CD8-positive, alpha-beta memory T cell (primary cell): Measurements from ENCODE around the gene LTB4R. TPM values are rescaled to one million over a fixed set of nuclear protein-coding genes. Genes with fewer than 3 reads are reported as not detected.

Source experiments
- CTCF ChIA-PET: fragments of 350-600 bp; sonication (Branson Sonifier 250); formaldehyde crosslinking; loops from one replicate; lab custom pipeline; 2021; ENCODE audit warnings: antibody characterized with exemption; lab: Charles Lee
- POLR2A ChIA-PET: fragments of 350-600 bp; sonication (Branson Sonifier 250); formaldehyde crosslinking; loops from one replicate; lab custom pipeline; 2021; ENCODE audit warnings: antibody characterized with exemption; lab: Charles Lee
- DNase-seq, 5 donors: peaks; one replicate each; pipeline versions ENCODE4 v3.0.0 to v3.0.0-alpha.2; 2020 to 2022; ENCODE audit warnings: mixed read lengths in 1 of 5
- H3K27ac ChIP-seq: one replicate; pipeline ENCODE4 v1.7.0; 2013; ENCODE audit warnings: low read depth, mild to moderate bottlenecking, low read length, moderate library complexity
- H3K27me3 ChIP-seq: 2 replicates; pipeline ENCODE4 v1.7.0; 2013; ENCODE audit warnings: low read length, mild to moderate bottlenecking; ENCODE audit not compliant: insufficient read depth, poor library complexity, severe bottlenecking
- H3K36me3 ChIP-seq: 2 replicates; pipeline ENCODE4 v1.7.0; 2013; ENCODE audit warnings: mild to moderate bottlenecking, low read length, moderate library complexity; ENCODE audit not compliant: insufficient read depth
- H3K4me1 ChIP-seq: 2 replicates; pipeline ENCODE4 v1.7.0; 2013; ENCODE audit warnings: mild to moderate bottlenecking, low read length, moderate library complexity; ENCODE audit not compliant: insufficient read depth
- H3K4me3 ChIP-seq: 2 replicates; pipeline ENCODE4 v1.7.0; 2013; ENCODE audit warnings: mild to moderate bottlenecking, low read length
- H3K9me3 ChIP-seq: 2 replicates; pipeline ENCODE4 v1.7.0; 2013; ENCODE audit warnings: mild to moderate bottlenecking, low read length
- H3K27ac Mint-ChIP-seq, 8 donors: one replicate each; pipeline ENCODE4 v1.8.0; 2020 to 2021; ENCODE audit warnings: mixed read lengths in 8 of 8, mild to moderate bottlenecking in 6 of 8, inconsistent platforms in 3 of 8, moderate library complexity in 3 of 8
- H3K27me3 Mint-ChIP-seq, 2 donors: one replicate each; pipeline ENCODE4 v1.8.0; 2020 to 2021; ENCODE audit warnings: mixed read lengths in 2 of 2, mild to moderate bottlenecking in 1 of 2, moderate library complexity in 1 of 2
- H3K36me3 Mint-ChIP-seq, 3 donors: one replicate each; pipeline ENCODE4 v1.8.0; 2020 to 2021; ENCODE audit warnings: mixed read lengths in 3 of 3, inconsistent platforms in 1 of 3, mild to moderate bottlenecking in 1 of 3
- H3K4me1 Mint-ChIP-seq, 3 donors: one replicate each; pipeline ENCODE4 v1.8.0; 2020 to 2021; ENCODE audit warnings: mixed read lengths in 3 of 3, inconsistent platforms in 1 of 3, mild to moderate bottlenecking in 1 of 3
- H3K4me3 Mint-ChIP-seq, 7 donors: one replicate each; pipeline ENCODE4 v1.8.0; 2020 to 2021; ENCODE audit warnings: mixed read lengths in 7 of 7, mild to moderate bottlenecking in 6 of 7, moderate library complexity in 4 of 7, inconsistent platforms in 2 of 7
- H3K9me3 Mint-ChIP-seq, 5 donors: one replicate each; pipeline ENCODE4 v1.8.0; 2020 to 2022; ENCODE audit warnings: mixed read lengths in 5 of 5, mild to moderate bottlenecking in 3 of 5, moderate library complexity in 2 of 5, inconsistent platforms in 1 of 5
- polyA plus RNA-seq: library from polyadenylated mRNA; unstranded; fragments of 300-500 nt; fragmentation: Illumina TruSeq; gene quantifications from one replicate; pipeline ENCODE4 v1.2.3, GENCODE V29; 2021
- total RNA-seq, 2 experiments: library from RNA; stranded (reverse); gene quantifications; one replicate each; pipeline ENCODE4 v1.2.3, GENCODE V29; 2021

The LTB4R gene
- total and polyA plus RNA-seq, 3 experiments from 2014 or later, result 9.8 to 12.3 (median 10.3) TPM

GRCh38 chr14:24307575-24308341 lies 3.5 kb upstream of the LTB4R start, which contains the start of gene CIDEB:
CIDEB (minus strand) TSS chr14:24307977; CDS start chr14:24307858, 119 bp downstream.
- Histone ChIP-seq H3K27ac (no peak within 1 kb of the TSS), H3K4me1 (peaks cover 40% of the 10 kb centered on the region), H3K36me3 (peaks cover 41% of the 10 kb centered on the region), H3K4me3 (no peak within 1 kb of the TSS), H3K27me3 (no peaks in the 10 kb centered on the region), H3K9me3 (no peaks in the 10 kb centered on the region)
- H3K4me1 Mint-ChIP-seq, result peaks cover 38 to 47% (median 40%) of the 10 kb centered on the region in 3 donors
- H3K27ac Mint-ChIP-seq, result peak within 1 kb of the TSS; percentile 6 to 96 (median 91)
- peaks cover 3 to 56% (median 22%) of the 10 kb centered on the region in 3 donors for H3K36me3 Mint-ChIP-seq
- H3K4me3 Mint-ChIP-seq, result peak within 1 kb of the TSS in 4 of 7 donors; percentile 22 to 74 (median 29)
- ChIA-PET POLR2A (interaction anchor here (1.1 to 1.4 kb wide), 4 partner anchors 22 to 122 kb away, joined by 3 to 6 read pairs (median 4); partner anchors contain the start of genes CBLN3, KHNYN, MDP1 and TINF2), CTCF (interaction anchor here (0.7 to 17.7 kb wide), 29 partner anchors 8 to 250 kb away, joined by 3 to 265 read pairs (median 4); partner anchors contain the start of genes ADCY4, CBLN3, CHMP4A and DCAF11)
- peak; percentile 38 to 71 (median 45) for DNase-seq
- H3K27me3 Mint-ChIP-seq, result no peaks in the 10 kb centered on the region
- no peaks in the 10 kb centered on the region for H3K9me3 Mint-ChIP-seq

GRCh38 chr14:24308342-24309124 lies 2.8 kb upstream of the LTB4R start:
- H3K27me3 Mint-ChIP-seq, result peaks cover 0 to 2% of the 10 kb centered on the region in 2 donors
- ChIA-PET CTCF (interaction anchor here (0.6 to 17.7 kb wide), 30 partner anchors 8 to 194 kb away, joined by 3 to 265 read pairs (median 4); partner anchors contain the start of genes ADCY4, CBLN3, CHMP4A and DCAF11), POLR2A (interaction anchor here (1.1 to 1.4 kb wide), 3 partner anchors 66 to 121 kb away, joined by 4 to 6 read pairs (median 5); partner anchors contain the start of genes CBLN3, KHNYN, MDP1 and TINF2)
- Histone ChIP-seq H3K36me3 (peaks cover 33% of the 10 kb centered on the region), H3K4me1 (peaks cover 48% of the 10 kb centered on the region), H3K9me3 (no peaks in the 10 kb centered on the region), H3K4me3 (no peak overlapping the region), H3K27me3 (no peaks in the 10 kb centered on the region), H3K27ac (no peak overlapping the region)
- DNase-seq, result no peak
- H3K27ac Mint-ChIP-seq, result peak overlapping the region; percentile 84 to 96 (median 91)
- peaks cover 46 to 54% (median 47%) of the 10 kb centered on the region in 3 donors for H3K4me1 Mint-ChIP-seq
- peaks cover 0 to 49% (median 22%) of the 10 kb centered on the region in 3 donors for H3K36me3 Mint-ChIP-seq
- no peaks in the 10 kb centered on the region for H3K9me3 Mint-ChIP-seq
- H3K4me3 Mint-ChIP-seq, result peak overlapping the region in 4 of 7 donors; percentile 25 to 48 (median 29)

GRCh38 chr14:24309538-24310264 lies 1.6 kb upstream of the LTB4R start, which contains the start of gene LTB4R2:
LTB4R2 (plus strand) TSS chr14:24310140; CDS start chr14:24310665, 525 bp downstream.
- ChIA-PET POLR2A (interaction anchor here (1.5 to 3.5 kb wide), 6 partner anchors 10 to 121 kb away, joined by 3 to 26 read pairs (median 12); partner anchors contain the start of genes CBLN3, DHRS1, KHNYN and NOP9), CTCF (interaction anchor here (0.9 to 17.7 kb wide), 17 partner anchors 9 to 251 kb away, joined by 3 to 265 read pairs (median 7); partner anchors contain the start of genes ADCY4, CBLN3, CHMP4A and DHRS1)
- Histone ChIP-seq H3K27ac (peak within 1 kb of the TSS; percentile 69), H3K4me3 (peak within 1 kb of the TSS; percentile 58), H3K36me3 (peaks cover 22% of the 10 kb centered on the region), H3K9me3 (no peaks in the 10 kb centered on the region), H3K27me3 (no peaks in the 10 kb centered on the region), H3K4me1 (peaks cover 59% of the 10 kb centered on the region)
- peak within 1 kb of the TSS; percentile 79 to 88 (median 84) for H3K4me3 Mint-ChIP-seq
- peak within 1 kb of the TSS; percentile 89 to 98 (median 96) for H3K27ac Mint-ChIP-seq
- no peaks in the 10 kb centered on the region for H3K9me3 Mint-ChIP-seq
- peaks cover 0 to 37% (median 16%) of the 10 kb centered on the region in 3 donors for H3K36me3 Mint-ChIP-seq
- peaks cover 0 to 2% of the 10 kb centered on the region in 2 donors for H3K27me3 Mint-ChIP-seq
- H3K4me1 Mint-ChIP-seq, result peaks cover 58 to 66% (median 59%) of the 10 kb centered on the region in 3 donors
- no peak for DNase-seq

- peak overlapping the region; percentile 79 to 87 (median 83) for H3K4me3 Mint-ChIP-seq
- peaks cover 16% of the 10 kb centered on the region for H3K36me3 ChIP-seq
- DNase-seq, result no peak
- H3K27ac Mint-ChIP-seq, result peak overlapping the region; percentile 89 to 98 (median 96)
- peaks cover 0 to 2% of the 10 kb centered on the region in 2 donors for H3K27me3 Mint-ChIP-seq
- peak overlapping the region; percentile 58 for H3K4me3 ChIP-seq
- H3K27ac ChIP-seq, result peak overlapping the region; percentile 69
- POLR2A ChIA-PET, result interaction anchor here (1.5 to 3.5 kb wide), 7 partner anchors 11 to 120 kb away, joined by 3 to 26 read pairs (median 9); partner anchors contain the start of genes CBLN3, DHRS1, KHNYN and NOP9
- H3K36me3 Mint-ChIP-seq, result peaks cover 0 to 31% (median 11%) of the 10 kb centered on the region in 3 donors
- peaks cover 63 to 71% (median 64%) of the 10 kb centered on the region in 3 donors for H3K4me1 Mint-ChIP-seq
- CTCF ChIA-PET, result interaction anchor here (0.9 to 17.7 kb wide), 13 partner anchors 10 to 126 kb away, joined by 3 to 265 read pairs (median 12); partner anchors contain the start of genes ADCY4, CBLN3, DHRS1 and KHNYN
- H3K27me3 ChIP-seq, result no peaks in the 10 kb centered on the region
- no peaks in the 10 kb centered on the region for H3K9me3 Mint-ChIP-seq
- H3K4me1 ChIP-seq, result peaks cover 65% of the 10 kb centered on the region
- no peaks in the 10 kb centered on the region for H3K9me3 ChIP-seq
These were observed 1.0 kb upstream of the LTB4R start for GRCh38 chr14:24310265-24310645.

GRCh38 chr14:24311837-24312615 lies 724 bp downstream of the LTB4R start:
- H3K9me3 ChIP-seq, result no peaks in the 10 kb centered on the region
- H3K4me1 Mint-ChIP-seq, result peaks cover 68 to 77% (median 71%) of the 10 kb centered on the region in 3 donors
- H3K9me3 Mint-ChIP-seq, result no peaks in the 10 kb centered on the region
- DNase-seq, result peak in 1 of 5 donors; percentile 18
- no peaks in the 10 kb centered on the region for H3K27me3 ChIP-seq
- H3K36me3 ChIP-seq, result no peaks in the 10 kb centered on the region
- ChIA-PET CTCF (interaction anchor here (0.9 to 17.7 kb wide), 9 partner anchors 12 to 125 kb away, joined by 3 to 265 read pairs (median 13); partner anchors contain the start of genes ADCY4, DHRS1, MDP1 and NOP9), POLR2A (interaction anchor here (0.9 to 3.5 kb wide), 7 partner anchors 10 to 197 kb away, joined by 4 to 26 read pairs (median 8); partner anchors contain the start of genes CBLN3, DCAF11, KHNYN and NRL)
- H3K4me1 ChIP-seq, result peaks cover 66% of the 10 kb centered on the region
- H3K27ac ChIP-seq, result peak overlapping the region; percentile 69
- H3K27me3 Mint-ChIP-seq, result peaks cover 0 to 2% of the 10 kb centered on the region in 2 donors
- H3K27ac Mint-ChIP-seq, result peak overlapping the region; percentile 89 to 99 (median 94)
- peak overlapping the region; percentile 58 for H3K4me3 ChIP-seq
- H3K36me3 Mint-ChIP-seq, result peaks cover 0 to 14% (median 6%) of the 10 kb centered on the region in 3 donors
- H3K4me3 Mint-ChIP-seq, result peak overlapping the region; percentile 79 to 89 (median 86)
